HG03060 (cell line): ENCODE measurements around the gene SMYD3.
"Not testable (repeated sequence)": the region's sequence is repeated elsewhere in the genome, so short reads cannot be mapped to it uniquely, and the experiment has no call there.

Experiments used
- ATAC-seq: cut with Tn5 transposase; IDR thresholded peaks from one replicate; pipeline ENCODE4 v1.9.1; 2021; ENCODE audit warnings: low read depth, moderate number of reproducible peaks; ENCODE audit not compliant: unreplicated experiment

SMYD3 gene

GRCh38 chr1:245802941-245803665, 704.0 kb downstream of the SMYD3 start:
- no peak for ATAC-seq

- ATAC-seq = no peak
Measured at GRCh38 chr1:245800901-245801605, 706.0 kb downstream of the SMYD3 start.

GRCh38 chr1:245798349-245798711, 708.7 kb downstream of the SMYD3 start:
- ATAC-seq = no peak

DNA sequence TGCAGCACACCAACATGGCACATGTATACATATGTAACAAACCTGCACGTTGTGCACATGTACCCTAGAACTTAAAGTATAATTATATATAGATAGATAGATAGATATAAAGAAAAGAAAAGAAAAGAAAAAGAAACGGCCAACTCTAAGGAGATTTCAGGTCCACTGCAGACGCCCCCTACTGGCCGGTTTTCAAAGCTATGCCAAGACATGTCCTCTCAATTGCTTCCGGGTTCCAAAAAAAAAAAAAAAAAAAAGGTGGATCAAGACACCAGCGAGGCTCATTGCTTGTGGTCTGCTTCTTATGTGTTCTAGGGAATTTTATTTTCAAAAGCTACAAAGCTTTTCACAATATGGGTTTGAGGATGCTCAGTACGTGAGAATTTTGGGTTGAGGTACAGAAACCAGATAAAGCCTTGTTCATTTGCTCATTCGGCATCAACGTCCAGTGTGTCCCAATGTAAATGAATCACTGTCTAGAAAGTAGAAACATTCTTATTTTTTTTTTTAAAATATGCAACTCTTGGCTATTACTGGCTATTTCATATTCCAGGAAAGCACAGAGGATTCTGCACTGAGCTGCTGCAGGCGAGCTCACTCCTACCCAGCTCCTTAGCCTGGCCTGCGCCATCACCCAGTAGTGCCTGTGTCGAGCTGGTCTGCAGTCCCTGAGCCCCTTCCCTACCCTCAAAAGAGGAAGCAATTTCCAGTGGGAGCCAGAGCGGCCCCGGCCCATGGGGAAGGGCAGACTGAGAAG, 709.3 kb downstream of the SMYD3 start:
- no peak for ATAC-seq

- ATAC-seq = no peak
Measured at GRCh38 chr1:245791410-245792312, 715.4 kb downstream of the SMYD3 start.

DNA sequence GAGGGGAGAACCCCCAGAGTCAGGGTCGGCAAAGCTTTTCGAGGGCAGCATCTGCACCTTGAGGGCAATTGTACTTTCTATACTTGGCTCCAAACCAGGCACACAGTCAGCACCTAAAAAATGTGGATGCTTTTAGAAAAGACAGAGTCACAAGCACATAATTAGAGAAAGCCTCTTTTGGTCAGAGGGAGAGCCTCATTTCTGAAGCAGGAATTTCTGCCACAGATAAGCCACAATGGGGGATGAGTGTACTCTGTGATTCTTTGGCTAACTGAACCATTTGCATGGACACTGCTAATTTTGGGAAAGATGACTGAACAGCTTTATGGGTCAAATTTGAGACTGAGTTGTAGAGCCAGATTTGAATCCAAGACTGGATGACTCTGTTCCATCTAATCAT, 716.6 kb downstream of the SMYD3 start:
- no peak for ATAC-seq

DNA sequence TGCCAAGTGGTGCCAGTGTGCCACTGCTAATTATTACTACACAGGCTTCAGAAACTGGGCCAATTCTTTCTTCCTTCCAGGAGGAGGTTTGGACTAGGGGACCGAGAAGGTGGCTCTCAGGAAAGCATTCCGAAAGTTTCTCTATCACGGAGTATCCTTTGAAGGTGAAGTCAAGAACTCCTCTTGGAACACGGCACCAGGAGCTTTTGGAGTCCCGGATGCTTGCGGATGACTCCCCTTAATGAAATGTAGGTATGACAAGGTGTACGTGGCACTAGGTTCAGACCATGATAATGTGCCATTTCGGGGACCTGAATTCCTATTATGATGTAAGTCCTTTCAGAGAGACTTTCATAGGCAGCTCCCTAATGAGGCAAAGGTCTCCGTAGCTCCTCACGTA, 718.2 kb downstream of the SMYD3 start:
- no peak for ATAC-seq

- ATAC-seq = no peak
Measured at GRCh38 chr1:245788269-245788668, 718.8 kb downstream of the SMYD3 start.

- no peak for ATAC-seq
Measured at GRCh38 chr1:245786948-245787347, 720.1 kb downstream of the SMYD3 start.

- ATAC-seq = no peak
Measured at GRCh38 chr1:245779797-245780755, 727.0 kb downstream of the SMYD3 start.

- ATAC-seq = no peak
Measured at GRCh38 chr1:245777752-245778151, 729.3 kb downstream of the SMYD3 start.

DNA sequence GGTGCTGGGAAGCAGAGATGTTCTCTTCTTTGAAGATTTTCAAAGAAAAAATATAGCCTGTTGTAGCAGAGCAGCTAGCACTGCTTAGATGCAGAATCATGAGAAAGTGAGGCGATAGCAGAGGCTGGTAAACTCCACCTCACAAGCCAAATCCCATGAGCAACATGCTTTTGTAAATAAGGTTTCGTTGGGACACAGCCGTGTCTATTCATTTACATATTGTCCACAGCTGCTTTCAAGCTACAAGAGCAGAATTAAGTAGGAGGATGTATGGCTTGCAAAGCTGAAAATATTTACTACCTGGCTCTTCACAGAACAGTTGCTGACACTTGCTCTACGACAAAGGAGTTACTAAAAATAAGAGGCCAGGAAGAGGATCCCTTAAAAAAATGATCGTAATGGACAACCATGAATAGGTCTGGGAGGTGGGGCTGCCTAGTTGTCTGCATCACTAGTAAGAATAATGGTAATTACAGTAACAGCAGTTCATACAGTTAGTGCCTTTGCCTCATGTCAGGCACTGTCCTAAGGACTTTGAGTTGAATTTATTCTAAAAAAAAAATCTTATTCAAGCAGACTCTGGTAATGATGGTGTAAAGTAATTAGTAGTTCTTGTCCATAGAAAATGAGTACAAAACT, 730.3 kb downstream of the SMYD3 start:
- ATAC-seq = no peak

- ATAC-seq = no peak
Measured at GRCh38 chr1:245776139-245776538, 730.9 kb downstream of the SMYD3 start.

DNA sequence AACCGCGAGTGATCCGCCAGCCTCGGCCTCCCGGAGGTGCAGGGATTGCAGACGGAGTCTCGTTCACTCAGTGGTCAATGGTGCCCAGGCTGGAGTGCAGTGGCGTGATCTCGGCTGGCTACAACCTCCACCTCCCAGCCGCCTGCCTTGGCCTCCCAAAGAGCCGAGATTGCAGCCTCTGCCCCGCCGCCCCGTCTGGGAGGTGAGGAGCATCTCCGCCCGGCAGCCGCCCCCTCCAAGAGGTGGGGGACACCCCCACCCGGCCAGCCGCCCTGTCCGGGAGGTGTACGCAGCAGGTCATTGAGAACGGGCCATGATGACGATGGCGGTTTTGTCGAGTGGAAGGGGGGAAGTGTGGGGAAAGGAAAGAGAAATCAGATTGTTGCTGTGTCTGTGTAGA, 732.1 kb downstream of the SMYD3 start:
- not testable (repeated sequence) for ATAC-seq

DNA sequence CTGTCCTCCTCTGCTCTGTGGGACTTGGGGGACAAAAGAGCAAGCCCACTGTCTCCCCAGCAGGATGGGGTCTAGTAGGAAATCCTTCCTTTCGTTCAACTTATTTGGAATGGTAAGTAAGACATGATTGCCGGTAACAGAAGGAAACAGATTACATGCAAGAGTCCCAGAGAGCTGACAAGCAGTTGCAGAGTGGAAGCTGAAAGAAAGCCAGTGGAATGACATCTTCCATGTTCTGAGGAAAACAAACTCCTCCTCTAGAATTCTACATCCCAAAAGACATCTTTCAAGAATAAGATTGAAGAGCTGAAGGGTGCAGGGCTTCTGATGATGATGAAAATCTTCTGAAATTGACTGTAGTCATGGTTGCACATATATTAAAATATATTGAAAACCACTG, 732.9 kb downstream of the SMYD3 start:
- no peak for ATAC-seq

DNA sequence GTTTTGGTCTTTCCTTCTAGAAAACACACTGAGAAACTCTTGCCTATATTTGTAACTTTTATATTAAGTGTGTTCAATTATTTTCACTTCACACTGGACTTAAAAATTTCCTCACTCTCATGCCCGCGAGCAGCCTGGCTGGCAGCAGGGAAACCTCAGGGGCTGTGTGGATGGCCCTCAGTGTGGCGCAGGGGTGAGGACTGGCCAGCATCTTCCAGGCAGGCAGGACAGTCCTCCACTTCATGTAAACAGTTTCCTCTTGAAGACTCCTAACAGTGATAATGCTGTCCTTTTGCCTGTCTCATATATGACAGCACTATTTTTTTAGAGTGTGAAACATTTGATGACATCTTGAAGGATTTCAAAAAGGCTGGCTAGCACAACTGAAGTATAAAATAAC, 733.7 kb downstream of the SMYD3 start:
- ATAC-seq = no peak

- no peak for ATAC-seq
Measured at GRCh38 chr1:245772739-245773138, 734.3 kb downstream of the SMYD3 start.

DNA sequence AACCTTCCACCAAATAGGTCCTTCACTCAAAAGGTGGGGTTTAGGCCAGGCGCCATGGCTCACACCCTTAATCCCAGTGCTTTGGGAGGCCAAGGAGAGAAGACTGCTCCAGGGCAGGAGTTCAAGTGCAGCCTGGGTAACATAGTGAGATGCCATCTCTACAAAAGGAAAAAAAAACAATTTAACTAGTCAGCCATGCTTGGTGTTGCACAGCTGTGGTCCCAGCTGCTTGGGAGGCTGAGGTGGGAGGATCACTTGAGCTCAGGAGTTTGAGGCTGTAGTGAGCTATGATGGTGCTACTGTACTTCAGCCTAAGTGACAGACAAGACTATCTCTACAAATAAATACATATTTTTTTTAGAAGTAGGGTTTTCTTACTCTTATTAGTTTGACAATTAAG, 734.8 kb downstream of the SMYD3 start:
- ATAC-seq = no peak
